CD4-positive, alpha-beta T cell treated with Interleukin-15 for 1 hour (primary cell): ENCODE results near the gene L3MBTL4.

ENCODE experiments used
- DNase-seq: peaks from one replicate; pipeline ENCODE4 v3.0.0-alpha.2; 2020

L3MBTL4 gene

DNA sequence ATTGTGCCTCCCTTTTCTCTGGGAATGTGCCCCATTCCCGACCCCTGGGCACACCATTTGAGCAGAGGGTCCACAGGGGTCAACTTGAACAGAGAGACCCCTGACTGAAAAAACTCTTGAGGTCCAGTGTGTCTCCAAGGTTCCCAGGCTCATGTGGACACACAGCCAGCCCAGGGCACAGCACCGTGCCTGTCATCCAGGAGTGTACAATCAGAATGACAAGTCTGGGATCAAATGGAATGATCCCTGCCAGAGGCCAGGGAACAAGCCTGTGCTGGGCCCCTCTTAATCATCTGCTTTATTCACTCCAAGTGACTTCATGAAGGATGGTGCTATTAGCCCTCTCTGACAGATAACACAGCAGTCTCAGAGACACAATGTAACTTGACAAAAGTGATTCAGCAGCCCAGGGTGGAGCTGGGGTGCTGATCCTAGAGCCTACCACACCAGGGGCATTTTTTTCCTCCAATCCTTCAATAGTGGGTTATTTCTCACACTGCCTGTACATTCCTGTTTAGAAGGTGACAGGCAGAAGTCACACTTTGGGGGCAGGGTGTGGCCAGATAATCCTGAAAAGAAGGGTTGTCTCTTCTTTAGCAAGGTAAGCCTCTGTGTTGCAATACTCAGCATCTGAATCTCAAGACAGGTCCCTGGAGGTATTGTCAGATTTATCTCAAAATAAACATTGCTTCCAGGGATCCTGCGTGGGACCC lies 435.4 kb downstream of the L3MBTL4 start:
- no peak for DNase-seq

- DNase-seq: no peak
Measured at GRCh38 chr18:5977022-5977421, 437.7 kb downstream of the L3MBTL4 start.

GRCh38 chr18:5975111-5976002 lies 439.4 kb downstream of the L3MBTL4 start:
- no peak for DNase-seq

DNA sequence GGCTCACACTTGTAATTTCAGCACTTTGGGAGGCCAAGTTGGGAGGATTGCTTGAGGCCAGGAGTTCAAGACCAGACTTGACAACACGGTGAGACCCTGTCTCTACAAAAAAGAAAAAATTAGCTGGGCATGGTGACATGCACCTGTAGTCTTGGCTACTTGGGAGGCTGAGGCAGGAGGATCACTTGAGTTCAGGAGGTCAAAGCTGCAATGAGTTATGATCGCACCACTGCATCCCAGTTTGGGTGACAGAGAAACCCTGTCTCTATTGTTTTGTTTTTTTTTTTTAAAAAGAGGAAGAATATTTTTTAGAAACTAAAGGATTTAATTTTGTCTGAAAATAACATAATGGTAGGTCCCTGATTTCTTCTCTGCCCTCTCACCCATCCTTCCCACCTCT lies 440.0 kb downstream of the L3MBTL4 start:
- no peak for DNase-seq

GRCh38 chr18:5973099-5973498 lies 441.6 kb downstream of the L3MBTL4 start:
- no peak for DNase-seq

DNA sequence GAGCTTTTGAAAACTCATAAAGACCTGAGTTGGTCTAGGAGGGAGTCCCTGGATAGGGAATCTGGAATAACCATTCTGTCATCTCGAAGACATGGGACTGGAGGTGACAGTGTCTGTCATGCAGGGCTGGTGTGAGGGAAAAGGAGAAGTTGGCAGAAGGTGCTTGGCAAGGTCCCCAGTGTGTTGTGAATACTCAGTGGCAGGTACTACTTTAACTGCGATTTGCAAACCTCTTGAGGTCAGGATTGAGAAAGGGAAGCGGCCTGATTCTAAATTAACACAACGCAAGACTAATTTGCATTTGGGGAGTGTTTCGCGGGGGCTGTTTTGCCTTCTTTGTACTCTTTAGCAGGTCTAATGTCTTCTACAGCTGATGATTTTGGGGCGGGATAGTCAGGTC lies 442.4 kb downstream of the L3MBTL4 start:
- DNase-seq: no peak

DNA sequence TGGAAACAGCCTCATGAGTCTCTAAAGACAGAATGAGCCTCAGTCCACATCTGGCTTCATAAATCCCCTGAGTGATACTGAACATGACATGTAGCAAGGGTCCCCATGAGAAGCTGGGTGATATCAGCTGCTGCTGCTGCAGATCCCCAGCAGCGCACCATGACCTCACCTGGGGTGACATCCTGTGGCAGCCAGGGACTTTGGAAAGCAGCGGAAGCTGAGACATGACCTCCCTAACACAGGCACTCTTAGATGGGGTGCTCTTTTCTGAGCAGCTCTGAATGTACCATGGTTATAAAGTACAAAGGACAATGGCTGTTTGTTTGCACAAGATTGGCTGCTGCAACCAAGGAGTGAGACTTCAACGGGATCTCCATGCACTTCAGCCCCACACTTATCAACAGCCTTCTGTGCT lies 444.7 kb downstream of the L3MBTL4 start:
- no peak for DNase-seq

GRCh38 chr18:5969355-5969988 lies 445.2 kb downstream of the L3MBTL4 start:
- DNase-seq: no peak

DNA sequence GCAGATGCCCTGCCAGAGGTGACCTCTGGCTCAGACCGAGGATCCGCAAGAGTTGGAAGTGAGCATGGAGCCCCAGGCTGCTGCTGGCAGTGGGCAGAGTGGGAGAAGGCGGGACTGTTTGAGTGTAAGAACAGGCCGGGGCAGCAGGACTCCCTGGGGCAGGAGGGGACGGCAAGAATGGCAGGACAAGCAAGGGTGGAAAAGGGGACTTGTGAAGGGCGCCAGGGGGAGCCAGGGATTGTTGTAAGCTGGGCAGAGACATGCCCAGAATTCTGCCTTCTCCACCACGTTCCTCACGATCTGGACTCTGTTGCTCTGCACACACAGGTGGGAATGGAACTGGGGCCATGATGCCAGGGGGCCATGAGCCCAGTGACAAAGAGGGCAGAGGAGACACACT lies 447.0 kb downstream of the L3MBTL4 start:
- no peak for DNase-seq

DNA sequence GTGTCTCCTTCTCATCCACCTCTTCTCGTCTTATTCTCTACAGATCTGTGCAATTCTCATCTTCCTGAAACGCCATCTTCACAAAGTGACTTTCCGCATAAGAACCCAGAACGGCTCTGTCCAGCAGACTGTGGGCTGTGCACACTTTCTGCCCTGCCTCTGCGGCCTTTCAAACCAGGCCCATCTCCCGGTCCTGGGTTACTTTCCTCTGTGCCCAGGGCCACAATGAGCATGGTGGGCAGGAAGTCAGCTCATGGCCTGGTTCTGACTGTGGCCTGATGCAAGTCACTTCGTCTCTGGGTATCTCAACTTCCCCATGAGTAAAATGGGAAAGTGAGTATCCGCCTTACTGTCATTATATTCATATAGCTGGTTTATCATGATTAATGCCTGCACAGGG lies 447.7 kb downstream of the L3MBTL4 start:
- DNase-seq: no peak

DNA sequence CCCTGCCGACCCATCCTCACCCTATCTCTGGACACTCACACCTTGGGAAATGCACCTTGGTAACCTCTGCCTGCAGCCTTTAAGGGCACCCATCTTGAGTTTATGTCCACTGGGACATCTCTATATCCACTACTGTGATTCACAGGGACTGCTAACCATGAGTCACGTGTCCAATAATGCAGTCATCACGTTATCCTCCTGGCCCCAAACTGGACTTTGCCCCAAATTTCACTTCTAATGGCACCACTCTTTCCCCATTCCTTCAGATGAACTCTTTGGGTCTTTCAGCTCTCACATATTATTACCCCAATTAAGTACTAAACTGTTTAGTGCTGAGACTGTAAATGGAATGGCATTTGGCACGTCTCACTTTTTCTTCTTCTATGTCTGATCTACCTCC lies 448.2 kb downstream of the L3MBTL4 start:
- DNase-seq: no peak

DNA sequence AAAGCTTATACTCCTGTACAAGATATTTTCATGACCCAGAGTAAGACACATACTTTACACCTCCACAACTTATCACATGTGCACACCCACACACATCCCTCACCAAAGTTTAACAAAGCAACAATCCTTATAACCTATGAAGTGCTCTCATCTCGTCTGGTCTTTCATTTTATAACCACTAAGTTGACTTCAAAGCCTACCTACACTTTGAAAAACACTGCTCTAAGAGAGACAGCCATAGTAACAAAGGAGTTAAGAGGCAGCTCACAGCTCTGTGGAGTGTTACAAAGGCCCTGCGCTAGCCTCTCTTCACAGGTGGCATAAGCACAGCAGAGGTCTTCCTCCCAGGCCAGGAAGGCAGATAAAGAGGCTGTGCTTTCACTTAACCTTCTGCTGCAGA lies 449.7 kb downstream of the L3MBTL4 start:
- DNase-seq: no peak

- no peak for DNase-seq
Measured at GRCh38 chr18:5964596-5964995, 450.1 kb downstream of the L3MBTL4 start.

GRCh38 chr18:5964108-5964507 lies 450.6 kb downstream of the L3MBTL4 start:
- no peak for DNase-seq

- DNase-seq: no peak
Measured at GRCh38 chr18:5963267-5963666, 451.4 kb downstream of the L3MBTL4 start.

DNA sequence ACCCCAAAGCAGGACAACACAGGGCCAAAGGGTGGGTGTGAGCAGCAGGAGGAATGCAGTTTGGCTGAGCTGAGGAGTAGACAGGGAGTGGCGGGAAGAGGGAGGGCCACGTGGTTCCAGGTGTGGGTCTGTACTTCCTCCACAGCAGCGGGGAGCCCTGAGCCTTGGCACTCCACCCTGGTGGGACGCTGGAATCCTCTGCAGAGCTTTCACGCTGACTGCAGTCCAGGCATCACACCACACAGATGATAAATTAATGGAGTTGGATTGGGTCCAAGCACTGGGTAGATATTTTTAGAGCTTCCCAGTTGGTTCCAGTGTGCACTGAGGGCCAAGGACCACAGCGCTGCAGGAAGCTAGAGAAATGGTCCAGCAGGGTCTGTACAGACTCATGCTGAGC lies 452.3 kb downstream of the L3MBTL4 start:
- no peak for DNase-seq

DNA sequence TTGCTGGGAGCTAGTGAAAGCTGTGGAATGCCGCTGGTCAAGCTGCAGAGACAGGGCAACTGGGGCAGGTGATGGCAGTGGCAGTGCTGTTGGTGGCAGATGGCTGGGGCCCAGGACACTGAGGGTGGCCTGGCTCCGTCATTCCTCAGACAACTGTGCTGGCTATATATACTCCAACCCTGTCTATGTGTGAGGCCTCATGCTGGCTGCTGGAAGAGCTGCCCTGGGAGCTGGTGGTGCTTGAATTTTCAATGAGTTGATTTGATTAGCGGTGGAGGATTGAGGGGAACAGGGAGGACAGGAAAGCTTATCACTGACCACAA lies 452.9 kb downstream of the L3MBTL4 start:
- DNase-seq: no peak

- DNase-seq: no peak
Measured at GRCh38 chr18:5961097-5961827, 453.4 kb downstream of the L3MBTL4 start.

DNA sequence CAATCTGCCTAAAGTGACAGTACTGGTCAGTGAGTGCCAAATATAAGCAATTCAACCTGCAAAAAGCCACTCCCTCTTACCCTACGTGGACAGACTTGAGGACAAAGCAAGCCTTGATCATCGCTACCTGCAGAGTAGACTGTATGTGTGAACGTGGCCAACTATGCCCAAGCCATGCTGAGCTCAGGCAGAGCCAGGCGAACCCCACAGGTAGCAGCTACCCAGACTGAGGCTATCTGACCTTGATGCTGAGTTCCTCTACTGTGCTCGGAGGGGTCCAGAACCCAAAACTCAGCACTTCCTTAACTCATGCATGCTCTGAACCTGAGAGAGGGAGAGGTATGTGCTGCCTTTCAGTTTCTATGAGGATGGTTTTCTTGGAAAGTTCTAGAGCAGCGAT lies 455.9 kb downstream of the L3MBTL4 start:
- no peak for DNase-seq

GRCh38 chr18:5955861-5956260 lies 458.9 kb downstream of the L3MBTL4 start:
- no peak for DNase-seq

- DNase-seq: no peak
Measured at GRCh38 chr18:5951515-5952091, 463.1 kb downstream of the L3MBTL4 start.

DNA sequence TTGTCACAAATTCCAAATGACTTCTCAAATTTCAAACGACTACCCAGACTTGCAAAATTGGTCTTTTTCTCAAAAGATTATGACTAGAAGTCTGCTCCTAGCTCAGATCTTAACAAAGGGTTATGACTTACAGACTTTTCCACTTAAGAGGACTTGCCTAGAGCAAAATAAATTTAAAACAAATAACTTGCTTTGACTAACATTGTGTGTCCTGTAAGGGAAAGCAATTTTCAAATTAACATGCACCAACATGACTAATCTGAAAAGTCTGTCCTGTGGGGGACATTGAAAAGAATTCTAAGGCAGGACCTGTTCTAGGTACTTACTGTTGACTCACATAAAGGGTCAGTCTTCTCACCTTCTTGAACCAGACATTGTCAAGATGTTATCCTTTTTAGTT lies 465.9 kb downstream of the L3MBTL4 start:
- DNase-seq: no peak

- DNase-seq: no peak
Measured at GRCh38 chr18:5948237-5948636, 466.5 kb downstream of the L3MBTL4 start.
